Neural cell (in vitro differentiated cells): ENCODE data around the gene ABHD8. TPM values are rescaled to one million over a fixed set of nuclear protein-coding genes. Genes with fewer than 3 reads are reported as not detected.

Experiments
- polyA plus RNA-seq: library from polyadenylated mRNA; depleted of rRNA; stranded (reverse); fragments of >200 nt; gene quantifications from 2 replicates; pipeline ENCODE4 v1.2.3, GENCODE V29; 2014

Gene ABHD8
- polyA plus RNA-seq, 1 donor from 2014 or later: 28.1 TPM

Other genes starting within 250 kb of the ABHD8 start
- gene HAUS8, start 228.0 kb downstream of the ABHD8 start, polyA plus RNA-seq: 3.6 and 4.8 TPM in 2 replicates
- 27.2 and 28.5 TPM in 2 replicates for gene MYO9B, start 227.6 kb downstream of the ABHD8 start, polyA plus RNA-seq
- 20.4 and 34.7 TPM in 2 replicates for gene USE1, start 88.1 kb downstream of the ABHD8 start, polyA plus RNA-seq
- gene OCEL1, start 77.2 kb downstream of the ABHD8 start, polyA plus RNA-seq: 1.9 and 6.5 TPM in 2 replicates
- gene NR2F6, start 57.5 kb downstream of the ABHD8 start, polyA plus RNA-seq: 26.9 and 30.0 TPM in 2 replicates
- 0.59 TPM in 1 of 2 replicates, not detected in the other for gene USHBP1, start 38.7 kb downstream of the ABHD8 start, polyA plus RNA-seq
- gene BABAM1, start 36.0 kb downstream of the ABHD8 start, polyA plus RNA-seq: 123 and 132 TPM in 2 replicates
- gene ANKLE1, start 21.5 kb downstream of the ABHD8 start, polyA plus RNA-seq: 9.3 and 12.4 TPM in 2 replicates
- gene MRPL34, start 2.4 kb upstream of the ABHD8 start, polyA plus RNA-seq: 61.7 and 85.1 TPM in 2 replicates
- gene DDA1, start 6.1 kb upstream of the ABHD8 start, polyA plus RNA-seq: 25.4 and 26.3 TPM in 2 replicates
- gene ANO8, start 31.4 kb upstream of the ABHD8 start, polyA plus RNA-seq: 51.3 and 68.6 TPM in 2 replicates
- gene GTPBP3, start 34.1 kb upstream of the ABHD8 start, polyA plus RNA-seq: 23.2 and 25.6 TPM in 2 replicates
- gene PLVAP, start 73.9 kb upstream of the ABHD8 start, polyA plus RNA-seq: not detected in 2 replicates
- not detected in 2 replicates for gene CCDC194, start 90.8 kb upstream of the ABHD8 start, polyA plus RNA-seq
- gene BST2, start 102.2 kb upstream of the ABHD8 start, polyA plus RNA-seq: not detected in 2 replicates
- 43.8 and 48.6 TPM in 2 replicates for gene MVB12A, start 116.6 kb upstream of the ABHD8 start, polyA plus RNA-seq
- not detected in 2 replicates for gene TMEM221, start 145.2 kb upstream of the ABHD8 start, polyA plus RNA-seq
- gene NXNL1, start 157.5 kb upstream of the ABHD8 start, polyA plus RNA-seq: not detected in 2 replicates
- gene SLC27A1, start 167.1 kb upstream of the ABHD8 start, polyA plus RNA-seq: 22.0 and 27.0 TPM in 2 replicates
- 78.2 and 92.7 TPM in 2 replicates for gene PGLS, start 208.2 kb upstream of the ABHD8 start, polyA plus RNA-seq